HUES64 (cell line): Measurements from ENCODE around the gene RCC2.

ENCODE experiments used
- H3K27ac ChIP-seq: 2 replicates; pipeline ENCODE4 v1.7.0; 2013; ENCODE audit warnings: low read depth, low read length, inconsistent platforms
- H3K27me3 ChIP-seq: 2 replicates; pipeline ENCODE4 v1.6.1; 2013; ENCODE audit warnings: mild to moderate bottlenecking, low read length; ENCODE audit not compliant: insufficient read depth
- H3K36me3 ChIP-seq: 2 replicates; pipeline ENCODE4 v1.6.1; 2013; ENCODE audit warnings: mild to moderate bottlenecking, low read length; ENCODE audit not compliant: insufficient read depth
- H3K4me1 ChIP-seq: 2 replicates; pipeline ENCODE4 v1.6.1; 2013; ENCODE audit warnings: mild to moderate bottlenecking, low read length, moderate library complexity; ENCODE audit not compliant: insufficient read depth
- H3K4me3 ChIP-seq: 2 replicates; pipeline ENCODE4 v1.5.1; 2013; ENCODE audit warnings: mild to moderate bottlenecking, low read length, moderate library complexity
- H3K9ac ChIP-seq: 2 replicates; pipeline ENCODE4 v1.6.1; 2013; ENCODE audit warnings: mild to moderate bottlenecking, low read depth, low read length
- H3K9me3 ChIP-seq: 2 replicates; pipeline ENCODE4 v1.6.1; 2013; ENCODE audit warnings: low read depth, low read length; ENCODE audit not compliant: insufficient read depth
- WGBS: fragments of 150-250, 120-280 bp; methylation state at CpG from one replicate; pipeline ENCODE4 v1.1.7; 2013; ENCODE audit warnings: missing lambda C conversion rate; 5-methylcytosine and 5-hydroxymethylcytosine counted together

The RCC2 gene

DNA sequence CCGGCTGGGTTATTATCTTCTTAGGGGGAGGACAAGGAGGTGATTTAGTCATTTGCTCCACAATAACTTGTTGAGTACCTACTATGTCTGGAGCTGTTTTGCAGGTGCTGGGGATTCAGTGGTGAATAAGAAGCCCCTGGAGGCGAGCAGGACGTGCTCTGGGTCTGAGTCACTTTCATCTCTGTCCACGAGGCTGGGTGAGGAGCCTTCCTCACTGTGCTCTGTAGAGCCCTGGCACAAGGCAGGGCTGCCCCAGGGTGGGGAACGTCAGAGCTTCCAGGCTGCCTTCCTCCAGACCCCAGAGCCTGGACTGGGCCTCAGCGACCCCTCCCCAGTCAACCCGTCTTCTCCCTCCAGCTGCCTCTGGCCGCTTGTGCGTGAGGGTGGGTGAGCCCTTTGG, 70.0 kb downstream of the RCC2 start:
- H3K36me3 ChIP-seq, result no peaks in the 10 kb centered on the region
- H3K9ac ChIP-seq, result no peak overlapping the region
- H3K27ac ChIP-seq, result no peak overlapping the region
- H3K4me3 ChIP-seq, result no peak overlapping the region
- no peaks in the 10 kb centered on the region; the same call in 1 of the 2 replicates for H3K4me1 ChIP-seq
- no peaks in the 10 kb centered on the region for H3K27me3 ChIP-seq
- H3K9me3 ChIP-seq, result no peaks in the 10 kb centered on the region
- 65% methylated on average over 9 of the region's 9 CpGs for WGBS

DNA sequence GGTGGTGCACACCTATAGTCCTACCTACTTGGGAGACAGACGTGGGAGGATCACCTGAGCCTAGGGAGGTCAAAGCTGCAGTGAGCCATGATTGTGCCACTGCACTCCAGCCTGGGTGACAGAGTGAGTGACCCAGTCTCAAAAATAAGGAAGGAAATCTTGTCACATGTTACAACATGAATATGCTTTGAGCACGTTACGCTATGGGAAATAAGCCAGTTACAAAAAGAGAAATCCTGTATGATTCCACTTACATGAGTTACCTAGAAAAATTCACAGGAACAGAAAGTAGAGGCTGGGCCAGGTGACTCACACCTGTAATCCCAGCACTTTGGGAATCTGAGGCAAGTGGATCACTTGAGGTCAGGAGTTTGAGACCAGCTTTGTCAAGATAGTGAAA, 74.2 kb downstream of the RCC2 start:
- H3K36me3 ChIP-seq, result no peaks in the 10 kb centered on the region
- no peak overlapping the region for H3K4me3 ChIP-seq
- WGBS, result 95% methylated on average over 3 of the region's 3 CpGs
- H3K9me3 ChIP-seq, result no peaks in the 10 kb centered on the region
- no peaks in the 10 kb centered on the region for H3K27me3 ChIP-seq
- no peak overlapping the region for H3K9ac ChIP-seq
- no peak overlapping the region for H3K27ac ChIP-seq
- H3K4me1 ChIP-seq, result no peaks in the 10 kb centered on the region; the same call in 1 of the 2 replicates

DNA sequence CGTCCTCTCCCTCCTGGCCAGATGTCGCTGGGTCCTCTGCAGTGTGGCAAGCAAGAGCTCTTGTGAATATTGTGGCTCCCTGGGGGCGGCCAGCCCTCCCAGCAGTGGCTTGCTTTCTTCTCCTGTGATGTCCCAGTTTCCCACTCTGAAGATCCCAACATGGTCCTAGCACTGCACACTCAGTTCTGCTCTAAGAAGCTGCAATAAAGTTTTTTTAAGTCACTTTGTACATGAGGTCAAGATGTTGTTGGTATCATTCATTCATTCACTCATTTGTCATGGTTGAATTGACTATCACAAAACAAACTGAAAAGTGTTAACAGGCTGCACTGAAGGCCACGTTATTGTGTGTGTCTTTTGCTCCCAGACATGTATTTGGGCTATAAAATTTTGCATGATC, 75.7 kb downstream of the RCC2 start:
- Histone ChIP-seq H3K4me3 (no peak overlapping the region), H3K9ac (no peak overlapping the region), H3K27ac (no peak overlapping the region), H3K4me1 (peaks cover 4% of the 10 kb centered on the region), H3K36me3 (no peaks in the 10 kb centered on the region), H3K27me3 (no peaks in the 10 kb centered on the region), H3K9me3 (no peaks in the 10 kb centered on the region)
- 86% methylated on average over 4 of the region's 4 CpGs for WGBS

DNA sequence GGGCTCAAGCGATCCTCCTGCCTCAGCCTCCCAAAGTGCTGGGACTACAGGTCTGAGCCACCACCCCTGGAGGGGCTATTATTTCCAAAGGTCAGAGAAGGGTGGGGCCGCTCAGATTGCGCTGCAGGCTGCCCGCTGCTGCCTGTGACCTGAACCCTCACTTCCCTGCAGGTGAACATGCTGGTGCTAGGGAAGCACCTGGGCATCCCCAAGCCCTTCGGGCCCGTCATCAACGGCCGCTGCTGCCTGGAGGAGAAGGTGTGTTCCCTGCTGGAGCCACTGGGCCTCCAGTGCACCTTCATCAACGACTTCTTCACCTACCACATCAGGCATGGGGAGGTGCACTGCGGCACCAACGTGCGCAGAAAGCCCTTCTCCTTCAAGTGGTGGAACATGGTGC, 76.1 kb downstream of the RCC2 start:
- no peaks in the 10 kb centered on the region for H3K27me3 ChIP-seq
- WGBS, result 85% methylated on average over 12 of the region's 12 CpGs
- no peak overlapping the region for H3K9ac ChIP-seq
- peaks cover 4% of the 10 kb centered on the region for H3K4me1 ChIP-seq
- H3K27ac ChIP-seq, result no peak overlapping the region
- no peak overlapping the region for H3K4me3 ChIP-seq
- no peaks in the 10 kb centered on the region for H3K9me3 ChIP-seq
- no peaks in the 10 kb centered on the region for H3K36me3 ChIP-seq

DNA sequence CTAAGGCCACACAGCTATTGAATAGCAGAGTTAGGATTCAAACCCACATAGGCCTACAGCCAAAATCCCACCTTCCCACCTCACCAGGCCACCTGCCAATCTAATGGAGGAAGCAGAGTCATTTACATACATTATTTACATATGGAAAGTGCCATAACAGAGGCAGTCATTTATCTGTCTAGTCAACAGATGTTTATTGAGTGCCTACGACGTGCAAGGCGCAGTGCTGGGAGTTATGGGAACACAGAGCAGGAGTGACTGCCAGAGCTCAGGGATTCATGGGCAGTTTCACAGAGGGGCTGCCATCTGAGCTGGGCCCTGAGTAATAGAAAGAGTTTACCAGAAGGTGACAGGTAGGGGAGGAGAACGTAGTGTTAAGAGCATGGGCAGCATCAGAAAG, 77.8 kb downstream of the RCC2 start:
- Histone ChIP-seq H3K4me1 (peaks cover 4% of the 10 kb centered on the region), H3K36me3 (no peaks in the 10 kb centered on the region), H3K9ac (no peak overlapping the region), H3K9me3 (no peaks in the 10 kb centered on the region), H3K27ac (no peak overlapping the region), H3K4me3 (no peak overlapping the region), H3K27me3 (no peaks in the 10 kb centered on the region)
- WGBS, result 88% methylated on average over 4 of the region's 4 CpGs

DNA sequence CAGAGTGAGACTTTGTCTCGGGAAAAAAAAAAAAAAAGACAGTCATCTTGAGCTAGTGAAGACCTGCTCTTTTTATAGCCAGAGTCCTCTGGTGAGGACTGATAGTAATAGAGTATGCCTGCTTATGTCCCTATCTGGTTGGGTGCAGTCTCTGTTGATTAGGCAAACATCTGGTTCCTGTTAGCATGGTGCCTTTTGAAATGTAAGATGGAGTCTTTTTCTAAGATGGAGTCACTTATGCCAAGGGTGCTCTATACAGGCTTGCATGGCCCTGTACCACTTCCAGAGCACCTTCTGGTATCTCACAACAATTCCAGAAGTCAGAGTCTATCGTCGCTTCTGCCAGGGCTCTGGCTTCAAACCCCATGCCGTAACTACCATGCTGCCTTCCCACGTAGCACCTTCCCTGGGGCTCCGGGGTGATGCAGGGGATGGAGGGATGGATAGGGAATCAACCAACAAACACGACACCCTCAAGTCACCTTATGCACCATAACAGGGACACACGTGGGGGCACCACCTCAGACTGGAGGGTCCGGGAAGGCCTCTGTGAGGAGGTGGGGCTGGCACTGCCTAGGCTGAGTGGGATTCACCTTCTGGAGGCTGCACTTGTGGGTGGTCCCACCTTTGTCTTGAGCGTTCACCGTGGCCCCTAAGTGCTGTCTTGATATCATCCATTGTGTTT, 79.1 kb downstream of the RCC2 start:
- no peaks in the 10 kb centered on the region for H3K36me3 ChIP-seq
- no peaks in the 10 kb centered on the region for H3K27me3 ChIP-seq
- WGBS, result 98% methylated on average over 8 of the region's 11 CpGs
- H3K4me1 ChIP-seq, result peaks cover 4% of the 10 kb centered on the region
- no peak overlapping the region for H3K27ac ChIP-seq
- H3K4me3 ChIP-seq, result no peak overlapping the region
- no peaks in the 10 kb centered on the region for H3K9me3 ChIP-seq
- H3K9ac ChIP-seq, result no peak overlapping the region

DNA sequence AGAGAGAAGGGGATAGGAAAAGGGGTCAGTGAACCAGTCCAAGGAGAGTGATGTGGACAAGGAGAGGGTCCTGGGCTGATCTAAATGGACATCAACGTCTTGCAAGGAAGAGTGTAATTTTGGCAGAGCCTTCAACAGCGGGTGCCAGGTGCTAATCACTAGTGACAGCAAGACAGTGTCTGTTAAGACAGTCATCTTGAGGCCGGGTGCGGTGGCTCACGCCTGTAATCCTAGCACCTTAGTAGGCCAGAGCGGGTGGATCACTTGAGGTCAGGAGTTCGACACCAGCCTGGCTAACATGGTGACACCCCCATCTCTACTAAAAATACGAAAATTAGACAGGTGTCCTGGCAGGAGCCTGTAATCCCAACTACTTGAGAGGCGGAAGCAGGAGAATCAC, 79.7 kb downstream of the RCC2 start:
- no peaks in the 10 kb centered on the region for H3K36me3 ChIP-seq
- WGBS, result 94% methylated on average over 9 of the region's 9 CpGs
- no peaks in the 10 kb centered on the region for H3K9me3 ChIP-seq
- H3K4me1 ChIP-seq, result peaks cover 4% of the 10 kb centered on the region
- no peak overlapping the region for H3K4me3 ChIP-seq
- H3K9ac ChIP-seq, result no peak overlapping the region
- H3K27me3 ChIP-seq, result no peaks in the 10 kb centered on the region
- no peak overlapping the region for H3K27ac ChIP-seq

DNA sequence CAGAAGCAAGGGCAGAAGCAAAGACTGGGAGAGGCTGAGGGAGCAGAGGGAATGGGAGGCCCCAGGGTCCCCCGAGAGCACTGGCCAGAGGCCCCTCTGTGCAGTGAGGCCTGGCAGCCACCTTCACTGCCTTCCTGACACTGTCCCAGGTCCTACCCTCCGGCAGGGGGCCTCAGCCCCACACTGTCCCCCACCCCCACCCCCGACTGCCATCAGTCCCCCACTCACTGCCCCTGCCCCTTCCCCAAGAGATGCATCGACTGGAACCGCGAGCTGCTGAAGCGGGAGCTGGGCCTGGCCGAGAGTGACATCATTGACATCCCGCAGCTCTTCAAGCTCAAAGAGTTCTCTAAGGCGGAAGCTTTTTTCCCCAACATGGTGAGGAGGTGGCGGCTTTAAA, 80.4 kb downstream of the RCC2 start:
- H3K27ac ChIP-seq, result no peak overlapping the region
- H3K27me3 ChIP-seq, result no peaks in the 10 kb centered on the region

DNA sequence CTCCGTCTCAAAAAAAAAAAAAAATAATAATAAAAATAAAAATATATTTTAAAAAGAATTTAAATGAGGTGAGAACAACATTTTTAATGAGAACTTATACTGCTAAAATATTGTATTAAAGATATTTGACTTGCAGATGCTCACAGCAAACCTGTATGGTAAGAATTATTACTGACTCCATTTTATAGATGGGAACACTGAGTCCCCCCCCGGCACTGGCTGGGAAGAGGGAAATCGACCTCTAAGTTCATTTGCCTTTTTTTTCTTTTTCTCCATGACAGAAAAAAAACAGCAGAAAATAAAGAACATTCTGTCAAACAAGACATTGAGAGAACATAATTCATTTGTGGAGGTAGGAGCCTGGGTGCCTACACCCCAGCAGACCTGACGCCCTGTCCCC, 80.9 kb downstream of the RCC2 start:
- Histone ChIP-seq H3K36me3 (no peaks in the 10 kb centered on the region), H3K27me3 (no peaks in the 10 kb centered on the region), H3K4me3 (no peak overlapping the region), H3K4me1 (peaks cover 4% of the 10 kb centered on the region), H3K27ac (no peak overlapping the region), H3K9me3 (no peaks in the 10 kb centered on the region), H3K9ac (no peak overlapping the region)
- 91% methylated on average over 2 of the region's 4 CpGs for WGBS

More for the DNA sequence above, 80.4 kb downstream of the RCC2 start:
- 59% methylated on average over 11 of the region's 11 CpGs for WGBS
- no peaks in the 10 kb centered on the region for H3K9me3 ChIP-seq
- H3K36me3 ChIP-seq, result no peaks in the 10 kb centered on the region
- peaks cover 4% of the 10 kb centered on the region for H3K4me1 ChIP-seq
- H3K9ac ChIP-seq, result no peak overlapping the region
- no peak overlapping the region for H3K4me3 ChIP-seq
